GM10266 (cell line): ENCODE results near the gene AMBRA1.

Source experiments
- DNase-seq: peaks from one replicate; pipeline ENCODE4 v3.0.0; 2012; ENCODE audit errors: extremely low spot score
- TF ChIP-seq, protein P1 (sequence below): IDR thresholded peaks from 2 replicates; pipeline ENCODE4 v1.5.1; 2012; ENCODE audit warnings: mild to moderate bottlenecking, low read depth; ENCODE audit not compliant: control insufficient read depth, insufficient read depth; ENCODE audit errors: missing control alignments

Gene AMBRA1

GRCh38 chr11:46367244-46367915, 226.4 kb downstream of the AMBRA1 start:
- peak; percentile 81 for DNase-seq

GRCh38 chr11:46366661-46367161, 227.1 kb downstream of the AMBRA1 start:
- DNase-seq = no peak
- TF ChIP-seq, protein P1, sequence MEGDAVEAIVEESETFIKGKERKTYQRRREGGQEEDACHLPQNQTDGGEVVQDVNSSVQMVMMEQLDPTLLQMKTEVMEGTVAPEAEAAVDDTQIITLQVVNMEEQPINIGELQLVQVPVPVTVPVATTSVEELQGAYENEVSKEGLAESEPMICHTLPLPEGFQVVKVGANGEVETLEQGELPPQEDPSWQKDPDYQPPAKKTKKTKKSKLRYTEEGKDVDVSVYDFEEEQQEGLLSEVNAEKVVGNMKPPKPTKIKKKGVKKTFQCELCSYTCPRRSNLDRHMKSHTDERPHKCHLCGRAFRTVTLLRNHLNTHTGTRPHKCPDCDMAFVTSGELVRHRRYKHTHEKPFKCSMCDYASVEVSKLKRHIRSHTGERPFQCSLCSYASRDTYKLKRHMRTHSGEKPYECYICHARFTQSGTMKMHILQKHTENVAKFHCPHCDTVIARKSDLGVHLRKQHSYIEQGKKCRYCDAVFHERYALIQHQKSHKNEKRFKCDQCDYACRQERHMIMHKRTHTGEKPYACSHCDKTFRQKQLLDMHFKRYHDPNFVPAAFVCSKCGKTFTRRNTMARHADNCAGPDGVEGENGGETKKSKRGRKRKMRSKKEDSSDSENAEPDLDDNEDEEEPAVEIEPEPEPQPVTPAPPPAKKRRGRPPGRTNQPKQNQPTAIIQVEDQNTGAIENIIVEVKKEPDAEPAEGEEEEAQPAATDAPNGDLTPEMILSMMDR = no peak

More at GRCh38 chr11:46367244-46367915, 226.4 kb downstream of the AMBRA1 start:
- TF ChIP-seq, protein P1 = peak; percentile 92

GRCh38 chr11:46366260-46366659, 227.6 kb downstream of the AMBRA1 start:
- TF ChIP-seq, protein P1 = no peak
- DNase-seq = no peak

DNA sequence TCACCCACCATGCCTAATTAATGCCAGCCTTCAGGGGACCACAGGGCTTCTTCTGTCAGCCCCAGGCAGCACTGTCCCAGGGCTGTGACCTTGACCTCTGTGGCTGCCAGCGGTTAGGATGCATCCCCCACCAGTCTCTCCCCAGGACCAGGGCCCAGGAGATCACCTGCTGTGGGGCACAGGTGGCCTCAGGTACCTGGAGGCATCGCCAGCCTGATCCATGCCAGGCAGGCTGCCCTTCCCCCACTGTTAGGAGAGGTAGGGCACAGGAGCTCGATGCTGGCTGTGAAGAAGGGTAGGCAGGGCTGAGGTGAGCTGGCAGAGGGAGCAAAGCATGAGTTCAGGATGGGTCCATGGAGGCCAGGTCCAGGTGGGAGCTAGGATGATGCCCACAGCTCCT, 229.0 kb downstream of the AMBRA1 start:
- TF ChIP-seq, protein P1 = no peak
- DNase-seq = no peak

- TF ChIP-seq, protein P1 = no peak
- no peak for DNase-seq
Observed at GRCh38 chr11:46364056-46364455, 229.8 kb downstream of the AMBRA1 start.

DNA sequence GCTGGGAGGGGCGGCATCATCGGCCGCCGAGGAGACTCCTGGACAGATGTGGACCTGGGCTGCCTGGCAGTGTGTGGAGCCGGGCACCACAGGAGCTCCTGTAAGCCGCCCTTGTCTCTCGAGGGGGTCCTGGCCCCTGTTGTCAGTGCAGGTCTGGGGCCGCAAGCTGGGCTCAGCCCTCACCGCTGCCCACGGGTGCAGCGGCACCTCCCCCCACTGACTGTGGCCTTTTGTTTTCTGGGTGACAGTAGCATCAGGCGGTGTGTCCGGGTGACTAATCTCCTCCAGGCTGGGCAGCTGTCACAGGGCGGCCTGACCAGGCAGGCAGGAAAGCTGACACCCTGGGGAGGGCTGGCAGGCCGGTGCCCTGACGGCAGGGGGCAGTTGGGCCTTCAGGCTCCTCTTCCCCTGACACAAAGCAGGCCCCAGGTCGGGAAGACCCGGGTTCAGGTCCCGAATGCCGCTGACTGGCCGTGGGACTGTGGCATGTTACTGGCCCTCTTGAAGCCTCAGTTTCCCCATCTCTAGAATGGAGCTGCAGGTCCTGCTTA, 230.3 kb downstream of the AMBRA1 start:
- TF ChIP-seq, protein P1 = no peak
- DNase-seq = no peak

GRCh38 chr11:46363031-46363407, 230.8 kb downstream of the AMBRA1 start:
- TF ChIP-seq, protein P1 = no peak
- DNase-seq = no peak
